HG03135 (cell line): ENCODE measurements around the gene TEX47.

Experiments
- ATAC-seq: cut with Tn5 transposase; IDR thresholded peaks from one replicate; pipeline ENCODE4 v1.9.1; 2021; ENCODE audit warnings: mild to moderate bottlenecking, moderate library complexity; ENCODE audit not compliant: unreplicated experiment

TEX47 gene

DNA sequence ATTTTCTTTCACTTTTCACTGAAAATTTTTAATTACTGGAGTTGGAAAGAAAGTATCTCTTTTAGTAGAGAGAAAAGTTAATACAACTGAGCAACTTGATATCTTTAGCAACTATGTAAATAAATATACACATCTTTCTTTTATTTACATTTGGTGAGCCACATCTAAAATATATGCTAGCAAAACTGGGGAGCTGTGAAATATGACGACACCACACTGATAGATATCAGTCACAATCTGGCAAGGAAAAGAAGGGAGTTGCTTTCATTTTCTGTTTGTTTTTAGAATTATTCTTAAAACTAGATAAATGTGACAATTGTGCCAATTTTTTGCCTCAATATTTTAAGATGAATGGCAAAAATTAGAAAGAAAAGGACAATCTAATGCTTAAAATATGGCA, 38.7 kb downstream of the TEX47 start:
- ATAC-seq: no peak

DNA sequence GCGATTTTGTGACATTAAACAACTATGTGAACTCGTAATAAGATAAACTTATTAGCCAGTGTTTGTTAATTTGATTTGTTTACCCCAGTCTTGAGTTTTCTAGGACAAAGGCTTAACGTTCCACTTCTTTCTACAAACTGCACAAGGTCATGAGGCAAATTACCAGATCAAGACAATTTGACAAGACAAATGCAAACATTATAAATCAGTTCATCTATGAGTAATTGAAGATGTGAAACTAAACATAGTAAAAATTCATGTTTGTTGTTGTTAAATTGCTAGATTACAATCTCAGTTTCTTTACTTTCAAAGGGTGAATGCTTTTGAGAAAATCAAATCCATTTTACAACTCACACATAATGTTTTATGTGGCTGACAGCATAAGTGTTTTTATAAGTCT, 49.4 kb downstream of the TEX47 start:
- ATAC-seq: no peak
